ENCODE measurements around the gene PRB4.

GRCh38 chr12:11310336-11310735 lies at the start of gene PRB4:
- TF ChIP-seq POLR2A (IDR thresholded peaks at IDR 0.05; ENCODE audit: low read depth, low read length), result no peak
- no peak for TF ChIP-seq POLR2AphosphoS5 (IDR thresholded peaks at IDR 0.05; ENCODE audit: low read depth, low read length)

Measured in GM12892 (cell line).